Ishikawa (cell line): ENCODE data around the gene TMEM183A.

ENCODE experiments used
- CEBPB ChIP-seq: IDR thresholded peaks from 2 replicates; pipeline ENCODE4 v1.6.1; 2012
- CREB1 ChIP-seq: IDR thresholded peaks from 2 replicates; pipeline ENCODE4 v1.6.1; 2012; ENCODE audit warnings: low read depth
- EGR1 ChIP-seq: IDR thresholded peaks from 2 replicates; pipeline ENCODE4 v1.6.1; 2012
- EP300 ChIP-seq: IDR thresholded peaks from 2 replicates; pipeline ENCODE4 v1.6.1; 2012; ENCODE audit warnings: borderline replicate concordance
- FOXM1 ChIP-seq: IDR thresholded peaks from 2 replicates; pipeline ENCODE4 v1.6.1; 2012; ENCODE audit warnings: low read depth, borderline replicate concordance
- MAX ChIP-seq: IDR thresholded peaks from 2 replicates; pipeline ENCODE4 v1.6.1; 2012
- NFIC ChIP-seq: IDR thresholded peaks from 2 replicates; pipeline ENCODE4 v1.6.1; 2012
- RAD21 ChIP-seq: IDR thresholded peaks from 2 replicates; pipeline ENCODE4 v1.6.1; 2012; ENCODE audit warnings: low read depth
- REST ChIP-seq: IDR thresholded peaks from 2 replicates; pipeline ENCODE4 v1.6.1; 2012; ENCODE audit warnings: low read depth, mild to moderate bottlenecking
- TAF1 ChIP-seq: IDR thresholded peaks from 2 replicates; pipeline ENCODE4 v1.6.1; 2012; ENCODE audit warnings: low read depth, mild to moderate bottlenecking
- TCF12 ChIP-seq: IDR thresholded peaks from 2 replicates; pipeline ENCODE4 v1.6.1; 2012; ENCODE audit warnings: low read depth
- TEAD4 ChIP-seq: IDR thresholded peaks from 2 replicates; pipeline ENCODE4 v1.6.1; 2012
- YY1 ChIP-seq: IDR thresholded peaks from 2 replicates; pipeline ENCODE4 v1.6.1; 2012; ENCODE audit warnings: low read depth

GRCh38 chr1:203065191-203065590 lies 58.0 kb downstream of the TMEM183A start:
- no peak for TF ChIP-seq EP300
- TF ChIP-seq YY1, result no peak
- TF ChIP-seq RAD21, result no peak
- no peak for TF ChIP-seq NFIC
- TF ChIP-seq TEAD4, result no peak
- TF ChIP-seq CREB1, result no peak
- TF ChIP-seq TAF1, result no peak
- no peak for TF ChIP-seq EGR1
- TF ChIP-seq MAX, result no peak
- TF ChIP-seq REST, result no peak
- no peak for TF ChIP-seq FOXM1
- TF ChIP-seq CEBPB, result no peak
- TF ChIP-seq TCF12, result no peak
